LoVo (cell line): ENCODE measurements around the gene MAIP1.
"Not testable (repeated sequence)": the region's sequence is repeated elsewhere in the genome, so short reads cannot be mapped to it uniquely, and the experiment has no call there.

Experiments used
- DNase-seq: peaks from one replicate; pipeline ENCODE4 v3.0.0-alpha.2; 2016; ENCODE audit warnings: low spot score

MAIP1 gene, protein sequence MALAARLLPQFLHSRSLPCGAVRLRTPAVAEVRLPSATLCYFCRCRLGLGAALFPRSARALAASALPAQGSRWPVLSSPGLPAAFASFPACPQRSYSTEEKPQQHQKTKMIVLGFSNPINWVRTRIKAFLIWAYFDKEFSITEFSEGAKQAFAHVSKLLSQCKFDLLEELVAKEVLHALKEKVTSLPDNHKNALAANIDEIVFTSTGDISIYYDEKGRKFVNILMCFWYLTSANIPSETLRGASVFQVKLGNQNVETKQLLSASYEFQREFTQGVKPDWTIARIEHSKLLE

DNA sequence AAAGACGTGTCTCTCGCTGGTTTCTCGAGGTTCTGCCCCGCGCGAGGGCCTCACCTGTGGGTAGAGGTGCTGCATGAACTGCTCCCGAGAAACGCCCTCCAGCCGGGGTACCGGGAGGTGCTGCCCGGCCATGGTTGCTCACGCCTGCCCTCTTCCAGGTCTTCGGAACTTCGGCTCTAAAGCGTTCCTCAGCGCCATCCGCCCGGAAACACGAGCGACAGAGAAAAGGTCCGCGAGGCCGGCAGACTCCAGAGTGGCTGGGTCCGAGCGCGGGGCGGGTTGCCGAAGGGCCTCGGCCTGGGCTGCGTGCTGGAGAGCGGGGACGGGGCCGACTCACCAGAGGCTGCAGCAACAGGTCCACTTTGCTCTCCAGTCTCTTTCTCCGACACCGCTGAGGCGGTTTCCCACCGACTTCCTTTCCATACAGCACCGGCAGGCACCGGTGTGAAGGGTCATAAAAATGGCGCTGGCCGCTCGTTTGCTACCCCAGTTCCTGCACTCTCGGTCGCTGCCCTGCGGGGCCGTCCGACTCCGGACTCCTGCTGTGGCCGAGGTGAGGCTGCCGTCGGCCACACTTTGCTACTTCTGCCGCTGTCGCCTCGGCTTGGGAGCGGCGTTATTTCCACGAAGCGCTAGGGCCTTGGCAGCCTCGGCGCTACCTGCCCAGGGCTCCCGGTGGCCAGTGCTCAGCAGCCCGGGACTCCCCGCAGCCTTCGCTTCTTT lies at the start of gene MAIP1, which contains the start of gene TYW5:
Gene MAIP1 (plus strand): TSS at position 244 of the 723 bp plus-strand sequence. CDS start 217 bp downstream, at position 461.
Gene TYW5 (minus strand): TSS at position 153 of the 723 bp plus-strand sequence. CDS start 21 bp downstream, at position 132.
- peak; percentile 89 for DNase-seq

DNA sequence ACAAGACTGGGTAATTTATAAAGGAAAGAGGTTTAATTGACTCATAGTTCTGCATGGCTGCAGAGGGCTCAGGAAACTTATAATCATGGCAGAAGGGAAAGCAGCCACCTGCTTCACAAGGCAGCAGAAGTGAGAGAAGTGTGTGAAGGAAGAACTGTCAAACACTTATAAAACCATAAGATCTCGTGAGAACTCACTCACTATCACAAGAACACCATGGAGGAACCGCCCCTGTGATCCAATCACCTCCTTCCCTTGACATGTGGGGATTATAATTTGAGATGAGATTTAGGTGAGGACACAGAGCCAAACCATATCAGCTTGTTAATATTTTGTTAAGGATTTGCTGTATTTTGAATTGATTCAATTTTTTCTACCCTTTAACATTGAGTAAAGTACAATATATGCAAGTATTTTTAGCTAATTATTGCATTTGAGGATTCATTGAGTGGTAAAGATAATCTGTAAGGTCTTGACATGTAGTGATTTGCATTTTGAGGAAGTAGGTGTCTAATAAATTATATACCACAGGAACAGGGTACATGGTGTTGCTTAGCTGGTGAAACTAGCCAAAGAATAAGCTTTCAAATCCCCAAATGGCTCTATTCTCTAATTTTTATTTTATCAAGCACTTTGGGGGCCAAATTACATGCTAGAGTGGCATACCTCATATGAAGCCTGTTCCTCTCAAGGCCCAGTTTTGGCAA lies 48.2 kb upstream of the MAIP1 start:
- DNase-seq = no peak

DNA sequence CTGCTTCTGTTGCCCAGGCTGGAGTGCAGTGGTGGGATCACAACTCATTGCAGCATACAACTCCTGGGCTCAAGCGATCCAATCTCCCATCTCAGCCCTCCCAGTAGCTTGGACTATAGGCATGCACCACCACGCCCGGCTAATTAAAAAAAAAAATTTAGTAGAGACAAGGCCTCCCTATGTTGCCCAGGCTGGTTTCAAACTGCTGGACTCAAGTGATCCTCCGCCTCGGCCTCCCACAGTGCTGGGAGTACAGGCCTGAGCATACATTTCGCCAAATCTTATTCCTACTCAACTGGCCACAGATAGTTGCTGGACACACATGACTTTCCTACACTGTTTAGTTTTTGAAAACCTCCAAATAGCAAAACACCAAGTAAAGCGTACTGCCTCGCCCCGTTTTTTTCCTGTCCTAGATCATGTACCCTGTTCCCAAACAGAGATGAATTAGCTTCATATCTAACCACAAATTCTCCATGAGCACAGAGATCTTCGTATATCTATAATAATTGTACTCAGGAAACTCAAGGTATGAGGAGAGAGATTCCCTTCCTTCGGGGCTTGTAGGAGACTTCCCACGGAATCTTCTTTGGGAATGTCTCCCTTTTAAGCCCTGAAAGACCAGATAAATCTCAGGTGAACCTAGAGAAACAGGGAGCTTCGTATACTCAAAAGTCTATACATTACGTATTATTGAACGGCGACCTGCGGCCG lies 44.9 kb upstream of the MAIP1 start:
- DNase-seq = no peak

DNA sequence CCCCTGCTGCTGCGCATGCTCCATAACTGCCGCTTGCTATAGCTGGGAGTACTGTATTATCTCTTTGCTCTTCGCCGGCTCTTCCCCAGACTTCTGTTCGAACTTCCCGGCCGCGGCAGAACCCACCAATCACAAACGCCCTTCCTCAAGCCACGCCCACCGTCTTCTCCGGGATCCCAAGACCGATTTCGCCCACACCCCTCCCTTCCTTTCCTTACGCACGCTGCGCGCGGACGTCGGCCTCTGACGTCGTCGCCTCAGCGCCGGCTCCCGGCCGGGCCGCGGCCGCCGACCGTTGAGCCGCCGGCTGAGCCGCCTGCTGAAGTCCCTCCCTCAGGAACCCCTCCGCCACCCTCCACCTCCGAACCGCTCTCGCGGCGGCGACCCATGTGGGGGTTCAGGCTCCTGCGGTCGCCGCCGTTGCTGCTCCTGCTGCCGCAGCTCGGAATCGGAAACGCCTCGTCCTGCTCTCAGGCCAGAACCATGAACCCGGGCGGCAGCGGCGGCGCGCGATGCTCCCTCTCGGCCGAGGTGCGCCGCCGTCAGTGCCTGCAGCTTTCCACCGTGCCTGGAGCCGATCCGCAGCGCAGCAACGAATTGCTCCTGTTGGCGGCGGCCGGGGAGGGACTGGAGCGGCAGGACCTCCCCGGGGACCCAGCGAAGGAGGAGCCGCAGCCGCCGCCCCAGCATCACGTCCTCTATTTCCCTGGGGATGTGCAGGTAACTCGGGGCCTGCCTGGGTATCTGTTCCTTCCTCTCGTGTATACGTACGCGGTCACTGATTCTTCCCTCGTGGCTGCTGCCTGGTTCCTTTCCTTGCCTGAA lies 44.1 kb upstream of the MAIP1 start, which contains the start of gene C2orf69:
Gene C2orf69 (plus strand): TSS at position 242 of the 825 bp plus-strand sequence. CDS start 146 bp downstream, at position 388.
- peak; percentile 98 for DNase-seq

DNA sequence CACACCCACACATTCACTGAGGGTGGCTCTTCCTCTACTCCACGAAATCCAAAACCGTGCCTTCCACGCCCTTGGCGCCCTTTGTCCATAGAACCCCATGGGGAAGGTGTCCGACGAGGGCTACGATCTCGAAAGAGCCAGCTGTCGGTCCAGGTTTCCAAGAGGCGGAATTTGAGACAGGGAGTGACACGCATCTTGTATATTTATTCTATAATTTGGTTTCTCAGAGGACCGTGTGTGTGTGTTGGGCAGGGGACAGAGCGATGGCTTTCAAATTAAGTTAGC lies 43.6 kb upstream of the MAIP1 start:
- no peak for DNase-seq

DNA sequence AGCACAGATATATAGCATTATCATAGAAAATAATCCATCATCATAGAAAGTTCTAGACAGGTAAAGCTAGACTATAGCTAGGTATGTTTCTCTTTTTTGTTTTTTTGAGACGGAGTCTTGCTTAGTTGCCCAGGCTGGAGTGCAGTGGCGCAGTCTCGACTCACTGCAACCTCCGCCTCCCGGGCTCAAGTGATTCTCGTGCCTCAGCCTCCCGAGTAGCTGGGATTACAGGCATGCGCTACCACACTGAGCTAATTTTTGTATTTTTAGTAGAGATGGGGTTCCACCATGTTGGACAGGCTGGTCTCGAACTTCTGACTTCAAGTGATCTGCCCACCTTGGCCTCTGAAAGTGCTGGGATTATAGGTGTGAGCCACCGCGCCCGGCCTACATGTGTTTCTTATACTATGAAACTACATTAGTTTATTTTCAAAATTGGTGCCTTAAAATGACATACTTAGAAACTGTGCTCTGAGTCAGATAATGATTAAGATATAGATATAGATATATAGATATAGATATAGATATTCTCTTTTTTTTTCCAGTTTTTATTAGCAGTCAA lies 42.7 kb upstream of the MAIP1 start:
- not testable (repeated sequence) for DNase-seq

DNA sequence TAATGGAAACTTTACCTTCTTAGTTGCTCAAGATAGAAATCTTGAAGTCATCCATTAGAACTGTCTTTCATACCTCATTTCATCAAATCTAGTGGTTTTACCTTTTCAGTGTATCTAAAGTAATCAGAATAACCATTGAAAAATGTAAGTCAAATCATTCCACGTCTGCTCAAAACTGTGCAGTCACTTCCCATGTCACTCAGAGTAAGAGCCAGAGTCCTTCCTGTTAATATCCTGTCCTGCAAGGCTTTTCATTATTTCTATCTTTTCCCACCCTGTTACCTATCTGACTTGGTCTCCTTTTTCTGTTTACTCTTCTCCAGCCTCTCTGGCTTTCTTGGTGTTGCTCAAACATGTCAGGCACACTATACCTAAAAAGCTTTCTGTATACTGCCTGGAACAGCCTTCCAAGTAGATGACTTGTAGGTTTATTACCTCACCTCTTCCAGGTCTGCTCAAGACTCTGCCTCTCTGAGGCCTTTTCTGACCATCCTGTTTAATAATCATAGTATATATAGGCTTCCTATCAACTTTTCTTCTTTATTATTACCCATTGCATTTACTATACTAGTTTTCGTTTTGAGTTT lies 40.9 kb upstream of the MAIP1 start:
- no peak for DNase-seq

DNA sequence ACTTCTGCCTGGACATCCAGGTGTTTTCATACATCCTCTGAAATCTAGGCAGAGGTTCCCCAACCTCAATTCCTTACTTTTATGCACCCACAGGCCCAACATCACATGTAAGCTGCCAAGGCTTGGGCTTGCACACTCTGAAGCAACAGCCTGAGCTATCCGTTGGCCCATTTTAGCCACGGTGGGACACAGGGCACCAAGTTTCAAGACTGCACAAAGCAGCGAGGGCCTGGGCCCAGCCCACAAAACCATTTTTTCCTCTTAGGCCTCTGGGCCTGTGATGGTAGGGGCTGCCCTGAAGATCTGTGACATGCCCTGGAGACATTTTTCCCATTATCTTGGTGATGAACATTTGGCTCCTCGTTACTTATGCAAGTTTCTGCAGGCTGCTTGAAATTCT lies 38.4 kb upstream of the MAIP1 start:
- DNase-seq = no peak

DNA sequence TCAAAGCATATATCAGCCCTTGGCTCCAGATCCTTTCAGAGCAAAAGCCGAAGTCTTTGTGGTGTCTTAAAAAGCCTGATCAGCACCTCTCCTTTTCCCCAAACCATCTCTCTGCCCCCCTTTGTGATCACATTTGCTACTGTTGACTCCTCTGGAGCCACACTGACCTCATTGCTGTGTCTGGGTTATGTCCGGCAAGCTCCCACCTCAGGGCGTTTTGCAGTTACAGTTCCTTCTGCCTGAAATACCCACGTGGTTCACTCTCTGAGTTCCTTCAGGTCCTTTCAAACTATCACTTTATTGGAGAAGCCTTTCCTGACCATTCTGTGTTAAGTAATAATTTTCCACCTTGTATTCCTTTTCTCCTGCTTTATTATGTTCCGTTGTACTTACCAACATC lies 32.5 kb upstream of the MAIP1 start:
- DNase-seq = no peak

DNA sequence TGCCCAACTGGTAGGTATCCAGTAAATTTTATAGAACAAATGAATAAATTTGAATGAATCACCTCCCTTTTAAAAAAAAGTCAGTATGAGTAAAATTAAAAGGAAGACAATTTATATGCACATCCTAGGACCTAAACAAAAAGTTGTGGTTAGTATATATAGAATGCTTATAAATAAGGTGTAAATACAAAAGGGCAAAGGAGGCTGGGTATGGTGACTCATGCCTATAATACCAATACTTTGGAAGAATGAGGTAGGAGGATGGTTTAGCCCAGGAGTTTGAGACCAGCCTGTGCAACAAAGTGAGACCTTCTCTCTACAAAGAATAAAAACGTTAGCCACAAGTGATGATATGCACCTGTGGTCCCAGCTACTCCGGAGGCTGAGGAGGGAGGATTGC lies 31.5 kb upstream of the MAIP1 start:
- no peak for DNase-seq

DNA sequence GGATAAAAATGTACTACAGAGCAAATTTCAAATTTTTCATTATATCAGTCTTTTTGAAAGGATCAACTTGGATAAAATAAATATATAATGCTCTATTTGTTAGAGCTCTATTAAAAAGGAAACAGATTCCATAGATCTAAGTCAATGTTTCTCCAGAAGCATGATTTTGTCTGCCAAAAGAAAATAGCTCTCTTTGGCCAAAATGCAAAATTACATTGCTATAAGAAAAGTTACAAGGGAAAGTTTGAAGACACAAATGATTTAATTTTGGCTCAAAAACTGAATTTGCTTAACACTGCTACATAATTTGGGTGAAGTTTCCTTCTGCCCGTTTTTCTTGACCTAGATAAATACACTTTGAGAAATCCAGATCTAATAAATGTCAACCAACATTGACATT lies 28.6 kb upstream of the MAIP1 start:
- DNase-seq = no peak

DNA sequence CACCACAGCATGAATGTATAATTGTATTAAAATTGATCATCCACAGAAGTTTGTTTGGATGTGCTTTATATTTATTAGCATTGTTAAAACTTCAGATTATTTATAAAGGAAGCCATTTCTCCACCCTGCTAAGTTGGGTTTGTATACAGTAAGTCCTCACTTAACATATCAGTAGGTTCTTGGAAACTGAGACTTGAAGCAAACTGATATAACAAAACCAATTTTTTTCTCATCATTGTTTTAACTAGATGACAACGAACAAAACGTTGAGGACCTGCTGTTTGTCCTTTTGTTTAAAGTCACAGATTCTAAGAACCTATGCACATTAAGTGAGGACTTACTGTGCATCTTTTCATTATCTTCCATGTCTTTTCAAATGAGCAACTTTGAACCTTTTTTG lies 27.2 kb upstream of the MAIP1 start:
- no peak for DNase-seq

DNA sequence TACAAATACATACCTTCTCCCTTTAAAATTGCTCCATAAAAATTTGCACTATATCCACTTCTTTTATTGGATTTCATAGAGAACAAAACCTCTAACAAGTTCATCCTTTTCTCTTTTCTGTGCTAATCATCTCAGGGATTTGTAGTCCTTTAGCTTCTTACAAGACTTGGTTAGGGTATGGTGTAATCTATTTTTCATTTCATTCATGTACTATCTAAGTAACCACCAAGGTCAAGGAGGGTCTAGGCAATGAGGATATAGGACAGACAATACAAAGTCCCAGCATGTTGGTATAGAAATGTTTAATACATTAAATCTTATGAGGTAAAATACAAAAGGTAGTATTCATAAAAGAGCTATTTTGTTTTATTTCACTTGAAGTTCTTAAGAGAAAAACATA lies 26.8 kb upstream of the MAIP1 start:
- DNase-seq = no peak

DNA sequence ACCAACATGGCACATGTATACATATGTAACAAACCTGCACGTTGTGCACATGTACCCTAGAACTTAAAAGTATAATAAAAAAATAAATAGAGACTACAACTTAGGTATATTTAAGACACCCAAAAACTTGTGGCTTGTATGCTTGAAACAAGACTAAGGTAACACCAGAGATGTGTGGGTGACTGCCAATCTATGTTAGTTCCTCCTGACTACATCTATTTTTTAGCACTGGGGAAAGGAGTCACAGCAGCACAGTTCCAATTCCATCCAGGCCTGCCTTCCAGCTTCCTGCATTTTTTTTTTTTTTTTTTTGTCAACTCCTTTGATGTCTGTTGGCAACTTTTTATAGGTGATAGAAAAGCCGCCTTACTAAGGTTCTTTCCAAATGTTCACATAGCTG lies 26.1 kb upstream of the MAIP1 start:
- DNase-seq = no peak

DNA sequence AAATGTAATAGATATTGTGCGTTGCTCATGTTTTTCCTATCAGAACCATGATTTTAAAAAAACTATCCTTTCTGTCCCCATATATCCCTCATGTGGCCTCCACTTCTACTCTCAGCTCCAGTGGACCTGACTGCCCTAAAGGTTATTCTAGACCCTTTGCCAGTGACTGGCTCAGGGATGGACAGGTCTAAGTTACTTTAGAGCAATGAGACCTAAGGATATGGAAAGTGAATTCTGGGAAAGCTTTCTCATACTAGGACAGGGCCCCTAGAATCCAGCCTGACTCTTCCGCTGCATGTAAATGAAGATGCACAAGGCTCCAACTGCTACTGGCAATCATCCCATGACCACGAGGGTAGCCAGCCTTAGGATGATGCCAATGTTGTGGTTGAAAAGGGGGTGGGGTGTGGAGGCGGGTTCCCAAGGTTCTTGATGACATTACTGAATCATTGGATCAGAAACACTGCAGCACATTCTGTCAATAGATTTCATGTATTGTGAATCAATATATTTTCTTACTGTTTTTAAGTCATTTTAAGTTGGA lies 23.0 kb upstream of the MAIP1 start:
- DNase-seq = no peak

DNA sequence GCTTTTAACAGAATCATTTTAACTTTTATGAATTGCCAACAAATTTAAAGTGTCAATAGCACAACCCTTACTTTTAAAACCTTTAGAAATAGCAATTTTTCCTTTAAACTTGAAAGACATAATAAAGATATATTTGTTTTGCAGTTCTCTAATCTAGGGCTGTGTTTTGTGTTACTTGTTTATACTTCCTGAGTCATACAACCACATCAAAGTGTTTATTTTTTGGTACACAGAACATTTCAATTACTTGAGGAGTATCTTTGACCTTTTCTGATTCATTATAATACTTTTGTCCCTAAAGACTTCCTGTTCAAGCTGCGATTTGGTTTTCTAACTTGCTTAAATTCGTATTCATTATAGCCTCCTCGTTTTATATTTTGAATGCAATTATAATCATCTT lies 21.9 kb upstream of the MAIP1 start:
- peak; percentile 59 for DNase-seq

DNA sequence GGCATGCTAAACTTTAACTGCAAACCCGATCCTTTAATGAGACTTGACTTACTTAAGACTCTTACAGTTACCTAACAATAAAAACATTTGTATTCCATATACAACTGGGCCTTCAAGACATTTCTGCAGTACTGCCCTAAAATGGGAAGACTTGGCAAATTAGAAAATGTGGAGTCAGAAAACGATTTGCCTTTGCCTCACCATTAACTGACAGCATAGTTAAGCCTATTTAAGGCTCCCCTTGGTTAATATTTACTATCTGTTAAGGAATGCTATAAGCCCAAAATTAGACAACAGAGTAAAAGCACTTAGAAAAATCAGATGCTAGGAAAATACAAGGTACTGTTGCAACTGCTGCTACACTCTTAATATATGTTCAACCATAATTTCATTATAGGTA lies 18.8 kb upstream of the MAIP1 start:
- no peak for DNase-seq

DNA sequence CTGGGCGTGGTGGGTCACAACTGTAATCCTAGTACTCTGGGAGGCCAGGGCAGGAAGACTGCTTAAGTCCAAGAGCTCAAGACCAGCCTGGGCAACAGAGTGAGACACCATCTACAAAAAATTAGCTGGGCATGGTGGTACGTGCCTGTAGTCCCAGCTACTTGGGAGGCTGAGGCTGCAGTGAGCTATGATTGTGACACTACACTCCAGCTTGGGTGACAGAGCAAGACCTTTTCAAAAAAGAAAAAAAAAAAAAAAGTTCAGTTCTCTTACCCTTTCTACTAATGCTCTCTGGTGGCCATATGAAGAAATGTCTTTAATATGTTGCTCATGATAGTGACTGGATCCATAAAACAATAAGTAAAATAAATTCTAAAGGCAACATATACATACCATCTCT lies 15.0 kb upstream of the MAIP1 start:
- DNase-seq = no peak

DNA sequence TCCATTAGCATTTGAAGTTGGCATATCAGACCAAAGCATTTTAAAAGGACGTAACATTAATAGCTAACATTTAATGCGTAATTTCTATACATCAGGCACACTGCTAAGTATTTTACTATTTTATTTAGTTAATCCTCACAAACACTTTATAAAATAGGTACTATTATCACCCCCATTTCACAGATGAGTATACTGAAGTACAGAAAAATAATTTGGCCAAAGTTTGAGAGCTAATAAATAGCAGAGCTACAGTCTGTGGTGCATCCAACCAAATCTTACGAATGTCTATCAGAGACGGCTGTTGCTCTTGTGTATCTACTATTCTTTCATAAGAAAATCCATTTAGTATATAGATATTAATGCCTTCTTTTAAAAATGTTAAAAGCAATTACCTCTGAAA lies 12.0 kb upstream of the MAIP1 start:
- no peak for DNase-seq

DNA sequence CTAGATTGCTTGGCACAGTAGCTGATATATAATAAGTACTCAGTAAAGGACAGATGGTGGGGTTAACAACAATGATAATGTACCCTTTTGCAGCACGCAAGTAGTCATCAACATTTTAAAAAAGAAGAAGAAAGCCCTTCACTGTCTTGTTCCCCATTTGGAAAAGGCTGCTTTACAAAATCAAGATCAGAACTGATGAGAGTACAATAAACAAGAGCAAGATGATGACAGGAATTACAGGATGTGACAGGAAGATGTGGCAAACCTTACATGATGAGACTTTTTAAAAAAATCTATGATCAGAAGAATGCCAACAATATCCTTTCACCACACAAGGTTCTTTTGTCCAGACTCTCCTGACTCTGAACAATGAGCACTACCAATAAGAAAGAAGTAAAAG lies 9.2 kb upstream of the MAIP1 start:
- no peak for DNase-seq

DNA sequence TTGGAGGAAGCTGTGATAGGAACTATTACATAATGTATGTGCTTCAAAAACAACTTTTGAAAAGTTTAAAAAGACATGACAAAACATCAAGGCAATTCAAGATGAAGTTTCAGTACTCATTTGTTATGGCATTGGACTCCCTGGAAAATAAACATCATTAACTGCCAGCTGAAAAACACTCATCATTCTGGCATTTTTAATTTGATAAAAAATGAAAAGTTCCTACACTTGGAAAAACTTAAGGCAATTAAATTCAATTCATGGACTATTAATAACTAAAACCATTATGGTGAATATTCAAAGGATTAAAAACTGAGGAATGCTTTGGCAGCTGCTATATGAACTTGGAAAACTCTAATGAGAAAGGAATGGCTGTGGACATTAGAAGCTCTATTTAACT lies 8.5 kb upstream of the MAIP1 start:
- no peak for DNase-seq
